Mesodermal cell (in vitro differentiated cells): ENCODE results near the gene SVBP.

ENCODE experiments used
- H3K27ac ChIP-seq: 2 replicates; pipeline ENCODE4 v1.7.0; 2013; ENCODE audit warnings: mild to moderate bottlenecking, low read depth, low read length, moderate library complexity; ENCODE audit not compliant: severe bottlenecking
- H3K36me3 ChIP-seq: 2 replicates; pipeline ENCODE4 v1.7.1; 2013; ENCODE audit warnings: mild to moderate bottlenecking, low read length, moderate library complexity; ENCODE audit not compliant: control insufficient read depth, insufficient read depth
- H3K4me1 ChIP-seq: one replicate; pipeline ENCODE4 v1.7.1; 2013; ENCODE audit warnings: mild to moderate bottlenecking, low read length; ENCODE audit not compliant: insufficient read depth, control insufficient read depth, poor library complexity, severe bottlenecking
- H3K4me3 ChIP-seq: 2 replicates; pipeline ENCODE4 v1.7.0; 2013; ENCODE audit warnings: low read length, control low read depth, mild to moderate bottlenecking; ENCODE audit not compliant: insufficient read depth, poor library complexity, severe bottlenecking; ENCODE audit errors: extremely low read depth
- H3K9me3 ChIP-seq: 2 replicates; pipeline ENCODE4 v1.7.1; 2013; ENCODE audit warnings: mild to moderate bottlenecking, low read length, moderate library complexity; ENCODE audit not compliant: control insufficient read depth
- WGBS, 2 experiments: methylation state at CpG; one replicate each; pipeline ENCODE4 v1.1.5; 2013; ENCODE audit warnings: missing lambda C conversion rate in 2 of 2; ENCODE audit not compliant: insufficient coverage in 2 of 2; 5-methylcytosine and 5-hydroxymethylcytosine counted together

Gene SVBP

GRCh38 chr1:42838482-42839190 is 21.4 kb upstream of the SVBP start:
- WGBS, 2 experiments, result 90 to 100% methylated on average over 6 to 7 of the region's 7 CpGs
- no peaks in the 10 kb centered on the region for H3K9me3 ChIP-seq
- H3K4me3 ChIP-seq, result no peak overlapping the region
- no peaks in the 10 kb centered on the region for H3K4me1 ChIP-seq
- no peaks in the 10 kb centered on the region for H3K36me3 ChIP-seq
- no peak overlapping the region for H3K27ac ChIP-seq

GRCh38 chr1:42837709-42838108 is 20.5 kb upstream of the SVBP start:
- 100% methylated on average over 1 to 2 of the region's 3 CpGs for WGBS, 2 experiments
- no peaks in the 10 kb centered on the region for H3K36me3 ChIP-seq

GRCh38 chr1:42835422-42835821 is 18.2 kb upstream of the SVBP start:
- H3K36me3 ChIP-seq, result no peaks in the 10 kb centered on the region

More at GRCh38 chr1:42837709-42838108, 20.5 kb upstream of the SVBP start:
- Histone ChIP-seq H3K27ac (no peak overlapping the region), H3K4me1 (no peaks in the 10 kb centered on the region), H3K9me3 (no peaks in the 10 kb centered on the region), H3K4me3 (no peak overlapping the region)

GRCh38 chr1:42834803-42835202 is 17.6 kb upstream of the SVBP start:
- no peaks in the 10 kb centered on the region for H3K9me3 ChIP-seq
- H3K4me1 ChIP-seq, result no peaks in the 10 kb centered on the region
- 90 to 93% methylated on average over 3 to 4 of the region's 5 CpGs for WGBS, 2 experiments
- H3K27ac ChIP-seq, result no peak overlapping the region
- H3K36me3 ChIP-seq, result no peaks in the 10 kb centered on the region
- no peak overlapping the region for H3K4me3 ChIP-seq

More at GRCh38 chr1:42835422-42835821, 18.2 kb upstream of the SVBP start:
- Histone ChIP-seq H3K4me1 (no peaks in the 10 kb centered on the region), H3K9me3 (no peaks in the 10 kb centered on the region), H3K4me3 (no peak overlapping the region), H3K27ac (no peak overlapping the region)
- WGBS, 2 experiments, result 67 to 100% methylated on average over 1 of the region's 2 CpGs

GRCh38 chr1:42833981-42834380 is 16.8 kb upstream of the SVBP start:
- WGBS, 2 experiments, result 92 to 97% methylated on average over 2 to 4 of the region's 4 CpGs
- H3K36me3 ChIP-seq, result no peaks in the 10 kb centered on the region
- H3K9me3 ChIP-seq, result no peaks in the 10 kb centered on the region

GRCh38 chr1:42832641-42833240 is 15.5 kb upstream of the SVBP start:
- no peaks in the 10 kb centered on the region for H3K9me3 ChIP-seq
- no peaks in the 10 kb centered on the region for H3K4me1 ChIP-seq
- 95% methylated on average over 2 of the region's 3 CpGs for WGBS, 2 experiments
- no peak overlapping the region for H3K27ac ChIP-seq
- H3K36me3 ChIP-seq, result no peaks in the 10 kb centered on the region
- H3K4me3 ChIP-seq, result no peak overlapping the region

More at GRCh38 chr1:42833981-42834380, 16.8 kb upstream of the SVBP start:
- no peak overlapping the region for H3K27ac ChIP-seq
- no peak overlapping the region for H3K4me3 ChIP-seq
- no peaks in the 10 kb centered on the region for H3K4me1 ChIP-seq

GRCh38 chr1:42831273-42831672 is 14.1 kb upstream of the SVBP start:
- no peaks in the 10 kb centered on the region for H3K9me3 ChIP-seq
- H3K4me3 ChIP-seq, result no peak overlapping the region
- H3K4me1 ChIP-seq, result no peaks in the 10 kb centered on the region
- no peaks in the 10 kb centered on the region for H3K36me3 ChIP-seq
- no peak overlapping the region for H3K27ac ChIP-seq

- no peaks in the 10 kb centered on the region for H3K36me3 ChIP-seq
- H3K4me1 ChIP-seq, result no peaks in the 10 kb centered on the region
- no peak overlapping the region for H3K27ac ChIP-seq
- 86 to 95% methylated on average over 15 to 17 of the region's 17 CpGs for WGBS, 2 experiments
- no peak overlapping the region for H3K4me3 ChIP-seq
- H3K9me3 ChIP-seq, result no peaks in the 10 kb centered on the region
These were observed 13.4 kb upstream of the SVBP start for GRCh38 chr1:42830631-42831030.

GRCh38 chr1:42825036-42825851 is 8.0 kb upstream of the SVBP start:
- Histone ChIP-seq H3K9me3 (no peaks in the 10 kb centered on the region), H3K4me1 (peaks cover 3% of the 10 kb centered on the region), H3K4me3 (no peak overlapping the region), H3K36me3 (no peaks in the 10 kb centered on the region), H3K27ac (no peak overlapping the region)
- 82 to 86% methylated on average over 7 to 8 of the region's 10 CpGs for WGBS, 2 experiments

- Histone ChIP-seq H3K4me3 (no peak overlapping the region), H3K4me1 (peaks cover 3% of the 10 kb centered on the region)
- 94 to 95% methylated on average over 4 of the region's 4 CpGs for WGBS, 2 experiments
These were observed 7.4 kb upstream of the SVBP start for GRCh38 chr1:42824481-42825035.

More at GRCh38 chr1:42824481-42825035, 7.4 kb upstream of the SVBP start:
- Histone ChIP-seq H3K9me3 (no peaks in the 10 kb centered on the region), H3K36me3 (no peaks in the 10 kb centered on the region), H3K27ac (no peak overlapping the region)
